Transverse colon (tissue), 4 donors: Measurements from ENCODE around the gene SLC29A1.

Experiments used
- CTCF ChIP-seq, 5 experiments: fragments of 200-600 bp in 3 of 5; fragments of 450-650 bp in 2 of 5; sonication (generic) in 3 of 5; IDR thresholded peaks; 1 replicate in 2 of 5; 2 replicates in 3 of 5; pipeline ENCODE4 v1.5.1; 2016 to 2017; ENCODE audit warnings: antibody characterized with exemption in 5 of 5, inconsistent platforms in 3 of 5, mild to moderate bottlenecking in 2 of 5, moderate library complexity in 1 of 5
- POLR2A ChIP-seq: fragments of 450-650 bp; IDR thresholded peaks from one replicate; pipeline ENCODE4 v1.6.1; 2016; ENCODE audit warnings: antibody characterized with exemption, mild to moderate bottlenecking, moderate library complexity
- POLR2AphosphoS5 ChIP-seq, 3 donors: sonication (generic); formaldehyde crosslinking; IDR thresholded peaks; one replicate each; pipeline ENCODE4 v1.6.1; 2016; ENCODE audit warnings: antibody characterized with exemption in 3 of 3

DNA sequence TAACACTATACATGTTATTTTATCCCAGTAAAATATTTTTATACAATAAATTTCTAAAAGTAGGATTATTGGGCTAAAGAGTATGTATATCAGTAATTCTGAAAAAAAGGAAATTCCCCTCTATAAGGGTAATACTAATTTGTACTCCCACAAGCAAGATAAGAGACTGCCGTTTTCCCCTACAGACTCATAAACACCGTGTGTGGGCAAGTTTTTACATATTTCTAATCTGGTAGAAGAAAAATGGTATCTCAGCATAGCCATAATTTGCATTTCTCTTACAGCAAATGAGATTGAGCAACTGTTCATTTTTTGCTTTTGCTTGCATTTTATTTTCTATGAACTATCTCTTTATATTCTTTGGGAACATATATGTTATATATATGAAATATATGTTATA, 32.7 kb upstream of the SLC29A1 start:
- TF ChIP-seq CTCF (IDR thresholded peaks at IDR 0.05): no peak
- no peak for TF ChIP-seq POLR2AphosphoS5 (IDR thresholded peaks at IDR 0.05)
- no peak for TF ChIP-seq POLR2A
